Fibroblast of skin of left quadriceps (primary cell): Measurements from ENCODE around the gene TSPAN18.

ENCODE experiments used
- DNase-seq, 2 experiments: peaks; one replicate each; pipeline ENCODE4 v3.0.0-alpha.2; 2013; ENCODE audit warnings: low read depth in 2 of 2

Gene TSPAN18

DNA sequence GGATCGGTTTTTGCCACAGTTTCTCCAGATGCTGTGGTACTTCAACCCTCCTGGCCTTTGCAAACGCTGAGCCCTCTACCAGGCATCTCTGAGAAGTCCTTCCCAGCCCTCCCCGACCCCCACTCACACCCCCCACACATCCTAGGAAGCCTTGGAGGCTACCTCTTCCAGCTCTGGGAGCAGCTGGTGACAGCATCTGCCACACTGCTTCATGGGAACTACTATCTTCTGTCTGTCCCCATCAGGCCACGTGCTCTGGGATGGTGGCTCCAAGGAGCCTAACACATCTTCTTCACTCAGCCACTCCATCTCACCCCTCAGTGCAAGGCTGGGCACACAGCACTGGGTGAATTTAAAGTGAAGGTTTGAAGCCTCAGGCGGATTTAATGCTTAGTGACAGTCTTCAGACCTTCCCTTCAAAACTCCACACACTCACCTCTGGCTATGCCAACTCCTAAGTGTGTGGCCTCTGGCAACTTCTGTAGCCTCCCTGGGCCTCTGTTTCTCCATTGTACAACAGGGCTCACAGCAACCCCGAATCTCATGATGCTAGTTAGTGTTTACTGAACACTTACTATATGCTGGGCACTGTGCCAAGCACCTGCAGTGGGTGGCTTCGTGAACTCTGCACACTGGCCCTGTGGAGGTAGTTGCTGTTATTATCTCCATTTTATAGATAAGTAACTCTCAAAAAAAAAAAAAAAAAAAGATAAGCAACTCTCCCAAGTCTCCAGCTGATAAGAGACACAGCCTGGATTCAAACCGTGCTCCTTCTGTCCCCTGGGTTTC, 231.2 kb downstream of the TSPAN18 start:
- no peak for DNase-seq

DNA sequence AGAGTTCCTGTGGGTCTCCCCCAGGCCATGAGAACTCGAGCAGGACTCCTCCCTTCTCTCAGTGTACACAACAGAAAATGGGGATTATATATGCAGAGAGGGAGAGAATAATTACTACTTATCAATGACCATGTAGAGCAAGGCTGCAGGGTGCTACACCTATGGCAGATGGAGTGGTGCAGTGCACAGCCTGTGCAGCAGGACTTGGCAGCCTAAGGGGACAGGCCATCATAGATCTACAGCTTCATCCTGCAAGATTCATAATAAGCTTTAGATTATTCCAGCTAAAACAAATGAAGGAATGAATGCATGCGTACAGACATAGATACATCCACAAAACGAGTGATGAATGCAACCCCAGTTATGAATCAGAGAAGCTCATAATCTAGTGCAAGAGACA, 232.3 kb downstream of the TSPAN18 start:
- no peak for DNase-seq

DNA sequence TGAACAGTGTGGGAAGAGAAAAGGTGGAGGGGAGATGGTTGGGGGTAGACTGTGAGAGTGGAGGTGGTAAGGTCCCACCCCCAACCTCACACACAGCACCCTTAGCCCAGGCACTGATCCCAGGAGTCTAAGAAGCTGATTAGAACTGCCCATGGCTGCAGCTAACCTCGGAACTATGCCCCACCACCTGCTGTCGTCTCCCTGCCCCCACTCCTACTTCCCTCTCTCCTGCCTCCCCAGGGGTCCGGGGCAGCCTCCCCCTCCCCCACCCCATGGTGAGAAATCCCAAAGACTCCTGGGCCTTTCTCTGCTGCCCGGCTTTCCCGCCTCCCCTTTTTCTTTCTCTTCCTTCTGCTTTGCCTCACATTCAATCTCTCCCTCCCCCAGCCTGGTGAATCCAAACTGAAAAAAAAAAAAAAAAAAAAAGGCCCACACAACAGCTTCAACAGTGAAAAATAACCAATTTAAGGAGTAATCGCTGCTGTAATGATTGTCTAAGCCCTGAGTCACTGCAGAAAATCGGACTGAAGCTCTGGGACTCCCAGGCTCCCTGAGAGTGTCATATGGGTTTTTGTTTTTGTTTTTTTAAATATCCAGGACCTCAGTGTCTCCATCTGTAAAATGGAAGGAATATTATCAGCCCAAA, 233.6 kb downstream of the TSPAN18 start:
- no peak for DNase-seq

DNA sequence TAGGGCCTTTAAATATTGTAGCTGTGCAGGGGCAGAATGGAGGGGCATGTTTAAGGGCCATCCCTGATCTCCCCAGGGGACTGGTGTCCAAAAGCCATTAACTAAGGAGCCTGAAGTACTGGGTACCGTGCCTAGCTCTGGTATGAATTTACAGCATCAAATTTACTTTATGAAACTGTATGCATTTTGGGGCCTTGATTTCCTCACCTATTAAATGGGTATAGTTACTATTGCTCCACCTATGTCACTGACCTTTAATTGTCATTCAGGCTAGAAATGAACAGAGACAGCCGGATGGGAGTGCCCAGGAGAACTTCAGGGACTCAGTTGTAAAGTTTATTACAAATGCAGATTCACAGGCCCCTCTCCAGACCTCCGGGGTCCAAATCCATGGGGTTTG, 235.7 kb downstream of the TSPAN18 start:
- no peak for DNase-seq

DNA sequence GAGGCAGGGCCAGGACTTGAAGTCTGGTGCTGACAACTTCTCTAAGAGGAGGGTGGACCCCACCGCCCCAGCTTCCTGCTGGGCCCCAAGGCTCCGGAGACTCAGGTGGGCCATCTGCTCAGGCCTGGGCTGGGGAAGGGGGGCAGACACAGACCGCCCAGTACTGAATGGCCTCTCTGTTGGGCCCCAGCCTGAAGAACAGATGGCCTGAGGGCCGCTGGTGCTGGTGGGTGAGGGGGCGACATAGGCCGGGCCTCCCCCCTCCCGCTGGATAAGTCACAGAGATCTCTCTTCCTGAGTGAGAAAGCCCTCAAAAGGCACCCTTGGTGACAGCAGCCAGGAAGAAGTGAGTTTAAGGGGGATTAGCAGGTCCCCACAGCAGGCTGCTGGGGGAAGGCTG, 236.4 kb downstream of the TSPAN18 start:
- DNase-seq = no peak

DNA sequence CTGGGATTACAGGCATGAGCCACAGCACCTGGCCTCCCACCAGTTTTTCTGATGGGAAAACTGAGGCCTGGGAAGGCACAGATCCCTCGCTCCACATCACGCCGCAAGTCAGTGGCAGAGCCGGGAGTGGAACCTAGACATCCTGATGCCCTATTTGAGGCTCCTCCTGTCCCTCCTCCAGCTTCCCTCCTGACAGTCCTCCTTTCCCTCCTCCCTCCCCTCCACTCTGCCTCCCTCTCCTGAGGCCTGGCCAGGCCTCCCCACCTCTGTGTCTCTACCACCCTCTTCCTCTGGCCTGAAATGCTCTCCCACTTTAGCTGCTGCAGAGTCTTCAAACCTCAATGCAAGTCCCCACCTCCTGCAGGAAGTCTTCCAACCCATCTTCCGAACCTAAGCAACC, 237.2 kb downstream of the TSPAN18 start:
- DNase-seq = no peak

DNA sequence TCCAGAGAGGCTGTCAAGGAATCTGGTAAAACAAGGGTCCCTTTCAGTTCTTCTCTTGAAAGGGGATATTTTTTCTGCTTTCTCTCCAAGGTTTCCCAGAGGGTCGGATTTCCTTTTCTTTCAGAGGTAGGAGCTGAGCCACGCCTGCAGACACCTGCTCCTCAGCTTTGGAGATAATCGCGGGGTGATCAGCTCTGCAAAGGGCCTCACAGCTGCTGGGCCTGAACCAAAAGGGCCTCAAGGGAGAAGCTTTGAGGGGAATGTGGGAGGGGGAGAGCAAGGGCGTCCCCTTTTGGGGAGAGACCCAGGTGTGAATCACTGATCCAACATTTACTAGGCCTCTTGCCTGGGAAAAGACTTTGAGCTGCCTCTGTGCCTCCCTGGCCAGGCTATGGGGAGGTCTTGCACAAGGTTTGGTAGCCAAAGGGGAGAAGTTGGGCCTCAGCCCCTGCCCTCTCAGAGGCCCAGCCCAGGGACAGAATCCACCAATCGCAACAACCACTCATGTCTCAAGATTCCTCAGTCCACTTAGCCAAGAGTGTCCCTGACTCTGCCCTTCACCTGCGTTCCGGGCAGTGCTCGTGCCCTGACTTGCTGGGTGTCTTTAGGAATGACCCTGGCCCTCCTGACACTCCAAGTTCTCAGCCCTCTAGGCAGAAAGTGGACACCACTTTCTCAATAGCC, 237.9 kb downstream of the TSPAN18 start:
- no peak for DNase-seq

DNA sequence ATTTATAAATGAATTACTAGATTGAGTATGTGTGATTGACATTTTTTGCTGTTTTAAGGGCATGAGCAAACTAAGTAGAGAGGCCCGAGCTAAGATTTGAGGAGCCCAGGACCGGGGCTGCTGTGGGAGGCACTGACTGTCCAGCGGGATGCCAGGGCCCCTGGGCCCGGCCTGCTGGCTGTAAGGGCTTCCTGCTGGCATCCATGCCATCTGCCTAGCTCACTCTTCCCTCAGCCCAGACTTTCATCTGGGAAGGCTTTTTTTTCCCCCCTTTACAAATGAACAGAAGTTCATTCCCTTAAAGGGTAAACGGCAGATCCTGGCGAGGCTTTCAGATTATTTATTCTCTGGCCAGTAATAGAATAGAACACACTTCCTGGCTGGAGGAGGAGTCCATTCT, 239.9 kb downstream of the TSPAN18 start:
- no peak for DNase-seq

DNA sequence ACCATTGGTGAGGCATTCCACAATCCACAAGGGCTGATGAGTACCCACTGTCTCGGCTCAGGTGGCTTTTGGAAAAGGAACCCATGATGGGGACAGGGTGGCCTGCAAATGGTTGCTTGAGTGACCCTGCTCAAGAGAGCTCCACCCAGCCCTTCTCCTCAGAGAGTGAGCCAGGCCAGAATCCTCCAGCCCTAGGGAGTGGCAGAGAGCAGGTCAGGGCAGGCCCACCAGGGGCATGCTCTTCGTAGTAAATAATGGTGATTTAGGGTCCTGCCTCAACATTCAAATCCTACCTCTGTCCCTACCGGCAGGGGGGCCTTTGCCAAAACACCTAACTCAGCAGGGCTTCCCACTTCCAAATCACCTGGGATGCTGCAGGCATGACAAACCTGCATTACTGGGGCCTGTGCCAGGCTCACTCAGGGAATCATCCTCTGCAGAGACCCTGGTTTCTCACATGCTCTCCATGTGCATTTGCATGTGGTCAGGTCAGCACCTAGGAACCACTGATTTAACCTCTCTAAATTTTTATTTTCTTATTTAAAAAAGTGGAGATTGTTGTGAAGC, 241.3 kb downstream of the TSPAN18 start:
- no peak for DNase-seq

DNA sequence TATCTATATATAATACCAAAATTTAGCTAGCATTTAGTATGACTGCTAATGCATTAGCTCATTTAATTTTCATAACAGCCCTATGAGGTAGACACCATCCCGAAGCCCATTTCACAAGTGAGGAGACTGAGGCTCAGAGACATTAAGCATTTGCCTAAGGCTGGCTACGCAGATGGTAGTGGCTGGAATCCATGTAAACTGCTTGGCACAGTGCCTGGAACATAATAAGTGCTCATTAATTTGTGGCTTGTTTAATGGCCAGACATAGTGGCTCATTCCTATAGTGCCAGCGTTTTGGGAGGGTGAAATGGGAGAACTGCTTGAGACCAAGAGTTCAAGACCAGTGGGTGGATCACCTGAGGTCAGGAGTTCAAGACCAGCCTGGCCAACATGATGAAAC, 241.7 kb downstream of the TSPAN18 start:
- no peak for DNase-seq

DNA sequence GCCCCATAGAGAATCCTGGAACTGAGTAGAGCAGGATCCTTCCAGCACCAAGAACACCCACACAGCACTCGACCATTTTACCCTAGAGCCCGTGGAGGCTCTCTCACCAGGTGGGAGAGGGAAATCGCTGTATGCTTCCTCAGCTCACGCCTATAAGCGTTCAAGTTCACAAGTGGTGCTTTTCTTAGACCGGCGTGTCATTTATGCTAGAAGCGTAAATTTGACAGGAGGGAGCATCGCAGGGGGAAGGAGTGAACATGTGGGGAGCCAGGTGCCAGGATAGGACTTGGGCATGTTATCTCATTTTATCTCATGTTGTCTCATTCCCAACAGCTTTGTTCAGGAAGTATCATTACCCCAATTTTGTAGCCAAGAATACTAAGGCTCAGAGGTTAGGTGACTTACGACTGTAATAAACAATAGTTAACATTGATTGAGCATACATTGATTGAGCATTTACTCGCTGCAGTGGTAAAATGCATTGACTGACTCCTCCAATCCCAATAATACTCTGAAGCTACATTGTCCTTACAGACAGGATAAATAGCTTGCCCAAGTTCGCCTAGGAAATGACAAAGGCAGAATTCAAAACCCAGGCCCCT, 243.0 kb downstream of the TSPAN18 start:
- no peak for DNase-seq

DNA sequence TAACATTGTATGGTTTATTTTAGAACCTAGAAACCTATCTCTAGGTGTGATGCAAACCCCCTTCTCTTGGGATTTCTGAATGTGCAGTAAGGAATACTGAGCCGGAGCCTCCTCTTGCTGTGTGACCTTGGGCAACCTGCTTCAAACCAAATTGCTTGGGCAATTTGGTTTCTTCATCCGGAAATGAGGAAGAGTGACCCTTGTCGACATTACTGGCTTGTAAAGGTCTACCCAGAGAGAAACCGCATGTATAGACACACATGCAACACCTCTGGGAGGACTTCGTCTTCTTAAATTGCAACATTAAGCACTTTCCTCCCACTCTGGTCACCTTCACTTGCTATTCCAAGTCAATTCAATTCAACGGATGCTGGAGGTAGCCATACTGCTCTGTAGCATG, 243.5 kb downstream of the TSPAN18 start:
- no peak for DNase-seq

DNA sequence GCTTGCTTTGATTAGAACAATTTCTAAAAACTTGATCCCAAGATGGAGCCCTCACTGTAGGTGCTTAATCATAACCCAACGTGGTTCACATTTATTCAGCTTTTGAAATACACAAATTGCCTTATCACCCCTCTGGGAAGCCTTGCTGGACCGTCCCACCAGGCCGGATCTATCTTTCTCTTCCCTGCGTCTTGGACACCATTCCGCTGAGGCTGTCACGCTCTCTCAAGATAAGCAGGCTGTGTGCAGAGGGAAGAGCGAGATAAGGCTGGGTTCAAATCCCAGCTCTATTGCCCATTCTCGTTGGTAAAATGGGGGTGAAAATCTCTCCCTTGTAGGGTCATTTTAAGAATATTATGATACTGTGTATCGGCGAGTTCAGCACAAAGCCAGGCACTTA, 244.4 kb downstream of the TSPAN18 start:
- DNase-seq = no peak

DNA sequence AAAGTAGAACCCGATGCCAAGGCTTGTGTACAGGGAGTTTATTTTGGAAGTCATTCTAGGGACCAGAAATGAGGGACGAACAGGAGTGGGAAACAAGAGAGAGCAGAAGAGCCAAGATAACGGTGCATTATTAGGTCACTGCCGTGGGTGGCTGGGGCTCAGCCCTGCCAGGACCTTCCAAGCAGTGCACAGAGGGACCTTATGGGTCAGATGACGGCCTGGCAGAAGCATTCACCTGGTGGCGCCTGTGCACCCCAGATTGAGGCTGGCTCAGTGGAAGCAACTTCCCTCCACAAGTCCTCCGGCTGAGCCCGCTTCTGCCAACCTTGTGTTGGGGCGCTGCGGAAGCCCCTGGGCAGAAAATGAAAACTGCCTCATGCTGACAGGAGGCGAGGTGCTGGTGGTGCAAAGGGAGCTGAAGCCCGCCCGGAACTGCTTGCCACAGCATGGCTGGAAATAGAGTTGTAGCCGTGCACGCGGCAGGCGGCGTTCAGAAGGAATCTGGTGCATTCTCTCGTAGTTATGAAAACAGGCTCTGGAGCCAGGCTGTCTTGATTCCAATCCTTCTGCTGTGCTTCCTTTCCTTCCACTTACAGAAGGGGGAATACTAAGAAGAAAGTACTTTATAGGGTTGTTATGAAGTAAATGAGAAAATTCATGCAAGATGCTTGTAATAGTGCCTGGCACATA, 246.1 kb downstream of the TSPAN18 start:
- DNase-seq = no peak

DNA sequence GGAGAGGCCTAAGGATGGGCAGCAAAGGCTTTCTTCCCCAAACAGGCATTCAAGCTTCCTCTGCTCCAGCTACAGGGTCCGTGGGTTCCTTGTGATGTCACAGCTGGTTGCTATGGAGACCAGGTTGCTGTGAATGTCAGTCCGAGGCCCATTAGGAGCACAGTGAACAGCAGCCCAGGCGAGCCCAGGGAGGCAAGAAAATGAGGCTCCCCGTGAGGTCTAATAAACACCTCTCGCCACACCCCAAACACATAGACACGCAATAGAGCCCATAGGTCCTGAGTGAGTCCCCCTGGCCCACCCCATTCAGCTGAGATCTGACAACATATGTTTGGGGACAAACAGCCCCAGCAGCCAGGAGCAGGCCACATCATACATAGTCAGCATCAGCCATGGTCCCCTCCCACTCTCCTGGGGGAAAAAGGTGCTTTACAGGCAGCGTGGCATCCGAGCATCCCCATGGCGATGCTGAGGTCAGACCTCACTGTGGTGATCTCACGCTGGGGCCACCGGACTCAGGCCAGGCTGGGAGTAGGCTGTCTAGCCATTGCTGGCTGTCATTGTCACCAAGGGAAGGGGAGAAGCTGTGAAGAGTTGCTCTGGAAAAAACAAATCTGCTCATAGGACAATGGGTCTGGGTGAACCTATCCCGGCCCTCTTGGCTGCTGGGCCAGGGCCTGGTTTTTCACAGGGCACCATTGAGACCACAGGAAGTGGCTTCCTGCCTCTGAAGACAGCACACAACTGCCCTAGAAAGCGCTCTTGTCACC, 247.1 kb downstream of the TSPAN18 start:
- no peak for DNase-seq

DNA sequence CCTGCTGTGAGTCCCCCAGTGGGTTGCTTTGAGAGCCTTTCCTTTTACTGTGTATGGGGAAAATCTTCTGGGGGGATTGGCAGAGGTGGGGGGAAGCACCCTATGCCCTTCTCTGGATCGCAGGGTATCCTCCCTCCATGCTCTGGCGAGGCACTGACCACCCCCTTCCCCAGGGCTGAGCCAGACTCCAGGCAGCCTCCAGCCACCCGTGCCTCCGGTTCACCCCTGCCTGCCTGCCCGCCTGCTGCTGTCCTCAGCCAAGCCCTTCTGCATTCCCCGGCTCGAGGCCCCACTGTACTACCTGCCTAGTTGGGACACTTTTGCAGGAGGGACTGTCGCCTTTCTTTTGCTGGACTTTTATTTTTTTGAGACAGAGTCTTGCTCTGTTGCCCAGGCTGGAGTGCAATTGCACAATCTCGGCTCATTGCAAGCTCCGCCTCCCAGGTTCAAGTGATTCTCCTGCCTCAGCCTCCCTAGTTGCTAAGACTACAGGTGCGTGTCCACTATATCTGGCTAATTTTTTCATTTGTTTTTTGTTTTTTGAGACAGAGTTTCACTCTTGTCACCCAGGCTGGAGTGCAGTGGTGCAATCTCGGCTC, 247.7 kb downstream of the TSPAN18 start:
- DNase-seq = no peak

DNA sequence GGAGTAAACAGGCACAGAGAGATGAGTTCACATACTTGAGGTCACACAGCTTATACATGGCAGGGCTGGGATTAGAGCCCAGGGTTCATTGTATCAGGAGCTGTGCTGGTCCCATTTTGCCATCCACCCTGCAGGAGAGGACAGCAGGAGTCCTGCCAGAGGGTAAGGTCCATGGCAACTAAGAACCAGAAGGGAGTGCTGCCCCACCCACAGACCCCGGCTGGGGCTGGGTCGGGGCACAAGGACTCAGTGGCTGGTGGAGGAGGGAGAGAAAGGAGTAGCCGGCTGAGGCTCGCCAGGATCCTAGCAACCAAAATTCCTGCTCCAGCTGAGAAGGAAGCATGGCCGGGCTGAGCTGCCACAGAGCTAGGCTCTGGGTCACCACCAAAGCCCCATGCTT, 249.8 kb downstream of the TSPAN18 start:
- DNase-seq = no peak

DNA sequence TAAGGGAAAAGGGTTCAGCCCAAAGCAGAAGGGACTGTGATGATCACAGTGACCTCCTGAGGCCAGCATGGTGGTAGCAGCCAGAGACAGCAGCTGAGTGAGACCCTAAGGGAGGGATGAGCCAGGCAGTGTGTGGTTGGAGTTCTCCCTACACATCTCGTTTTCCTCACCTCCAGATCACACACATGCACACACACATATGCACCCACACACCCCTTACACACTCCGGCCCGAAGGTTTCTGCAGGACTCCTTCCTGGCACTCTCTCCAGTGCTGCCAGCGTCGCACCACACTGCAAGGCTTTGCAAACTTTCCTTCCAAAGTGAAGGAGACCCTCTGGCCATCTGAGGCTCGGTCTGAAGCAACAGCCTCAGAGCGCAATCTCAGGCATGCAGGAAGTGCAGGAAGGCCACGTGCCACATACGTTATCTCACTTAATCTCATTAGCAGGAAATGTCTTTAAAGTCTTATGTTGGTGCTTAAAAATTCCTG, 250.8 kb downstream of the TSPAN18 start:
- no peak for DNase-seq

DNA sequence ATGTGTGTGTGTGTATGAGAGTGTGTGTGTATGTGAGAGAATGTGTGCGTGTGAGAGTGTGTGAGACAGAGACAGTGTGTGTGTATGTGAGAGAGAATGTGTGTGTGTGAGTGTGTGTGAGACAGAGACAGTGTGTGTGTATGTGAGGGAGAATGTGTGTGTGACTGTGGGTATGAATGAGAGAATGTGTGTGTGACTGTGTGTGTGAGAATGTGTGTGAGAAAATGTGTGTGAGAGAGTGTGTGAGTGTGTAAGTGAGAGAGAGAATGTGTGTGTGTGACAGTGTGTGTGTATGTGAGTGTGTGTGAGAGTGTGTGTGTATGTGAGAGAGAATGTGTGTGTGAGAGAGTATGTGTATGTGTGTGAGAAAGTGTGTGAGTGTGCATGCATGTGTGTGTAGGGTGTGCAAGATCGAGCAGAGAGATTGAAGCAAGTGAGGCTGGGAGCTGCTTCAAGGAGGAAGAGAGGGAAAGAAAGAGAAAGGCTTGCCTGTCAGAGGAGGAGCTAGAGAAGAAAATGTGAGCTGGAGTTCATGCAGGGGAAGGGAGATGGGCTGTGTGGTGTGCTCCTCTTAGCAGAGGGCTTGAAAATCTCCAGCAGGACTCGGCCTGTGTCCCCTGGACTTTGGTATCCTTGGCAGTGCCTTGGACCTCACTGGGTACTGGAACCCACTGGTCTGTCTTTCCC, 251.7 kb downstream of the TSPAN18 start:
- DNase-seq = no peak

DNA sequence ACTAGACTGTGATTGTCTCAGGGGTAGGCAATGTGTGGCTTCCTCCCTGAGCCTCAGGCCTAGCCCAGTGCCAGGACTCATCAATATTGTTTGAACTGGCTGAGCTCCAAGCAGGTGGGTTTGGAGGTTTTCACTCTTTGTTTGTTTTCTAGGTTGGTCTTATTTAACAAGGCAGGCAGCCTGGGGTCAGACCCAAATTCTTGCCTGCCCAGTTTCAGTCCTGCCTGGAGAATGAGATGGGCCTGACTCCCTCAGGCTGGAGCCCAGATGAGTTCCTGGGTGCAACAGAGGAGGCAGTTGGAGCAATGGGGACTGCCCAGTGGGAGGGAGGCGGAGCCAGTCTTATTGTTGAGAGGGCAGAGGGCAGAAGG, 252.2 kb downstream of the TSPAN18 start:
- DNase-seq = no peak
